Stimulated activated CD4-positive, alpha-beta T cell treated with anti-CD3 and anti-CD28 coated beads, TNF-alpha, amount 100 ng/mL, for 1 hour (primary cell): Measurements from ENCODE around the gene LRCH4.

Source experiments
- DNase-seq, 3 donors: peaks; one replicate each; pipeline ENCODE4 v3.0.0-alpha.2; 2020; ENCODE audit warnings: low read depth in 3 of 3, low spot score in 1 of 3

The LRCH4 gene

DNA sequence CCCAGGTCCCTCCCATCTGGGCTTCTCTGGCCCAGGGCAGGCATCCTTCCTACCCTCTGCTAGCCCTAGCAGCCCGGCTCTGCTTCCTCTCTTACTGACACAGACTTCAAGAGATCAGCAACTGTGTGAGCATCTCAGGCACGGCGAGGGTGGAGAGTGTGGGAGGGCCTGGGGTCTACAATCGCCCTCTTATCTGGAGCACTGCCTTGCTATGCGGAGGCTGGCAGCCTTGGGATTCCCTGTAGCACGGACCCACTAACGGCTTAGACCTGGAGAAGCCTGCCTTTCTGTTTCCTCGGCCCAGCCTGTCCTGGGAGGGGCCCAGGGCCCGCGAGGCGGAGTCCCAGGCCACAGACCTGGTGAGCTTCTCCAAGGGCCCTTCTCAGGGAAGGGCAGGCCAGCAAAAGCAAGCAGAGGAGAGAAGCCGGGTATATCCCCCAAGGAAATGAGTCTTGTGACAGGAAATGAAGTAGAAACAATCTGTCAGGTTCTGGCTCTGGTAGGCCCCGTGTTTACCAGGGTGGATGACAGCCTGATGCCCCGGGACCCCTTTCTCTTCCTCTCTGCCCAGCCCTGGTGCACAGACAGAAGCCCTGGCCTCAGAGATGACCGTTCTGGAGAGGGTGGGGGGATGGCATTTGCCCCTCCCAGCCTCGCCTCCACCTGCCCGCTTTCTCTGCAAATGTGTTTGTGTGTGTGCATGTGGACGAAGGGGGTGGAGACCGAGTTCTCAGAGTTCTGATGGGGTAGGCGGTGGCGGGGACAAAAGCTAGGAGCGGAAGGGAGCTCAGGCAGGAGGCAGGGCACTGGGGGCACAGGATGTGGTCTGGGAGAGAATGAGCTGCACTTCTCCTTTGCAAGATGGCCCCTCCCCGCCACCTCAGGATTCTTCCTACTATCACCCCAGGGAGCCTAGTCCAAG is 2.5 kb downstream of the LRCH4 start:
- no peak for DNase-seq

- DNase-seq = no peak
Observed at GRCh38 chr7:100582650-100583049, 3.3 kb downstream of the LRCH4 start.

DNA sequence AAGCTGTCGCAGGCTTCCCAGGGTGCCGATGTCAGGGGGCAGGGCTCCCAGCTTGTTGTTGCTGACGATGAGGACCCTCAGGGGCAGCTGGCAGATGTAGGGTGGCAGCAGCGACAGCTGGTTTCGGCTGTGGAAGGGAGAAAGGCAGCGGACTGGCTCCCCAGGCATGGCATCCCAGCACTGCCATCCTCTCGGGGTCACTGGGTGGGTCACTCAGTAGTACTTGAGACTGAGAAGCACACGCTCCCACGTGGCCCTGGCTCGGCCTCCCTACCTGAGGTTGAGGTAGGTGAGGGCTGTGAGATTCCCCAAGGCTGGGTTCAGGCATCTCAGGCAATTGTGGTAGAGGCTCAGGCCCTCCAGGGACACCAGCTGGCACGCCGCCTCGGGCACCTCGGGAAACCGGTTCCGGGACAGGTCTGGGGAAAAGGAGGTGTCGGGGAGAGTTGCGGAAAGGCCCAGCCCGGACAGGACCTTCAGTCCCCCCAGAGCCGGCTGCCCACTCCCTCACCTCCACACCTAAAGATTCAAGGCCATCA is 3.8 kb downstream of the LRCH4 start:
- no peak for DNase-seq

- no peak for DNase-seq
Observed at GRCh38 chr7:100580466-100581283, 5.3 kb downstream of the LRCH4 start.

- no peak for DNase-seq
Observed at GRCh38 chr7:100578246-100579183, 7.4 kb downstream of the LRCH4 start.

GRCh38 chr7:100577507-100577906 is 8.4 kb downstream of the LRCH4 start:
- no peak for DNase-seq

DNA sequence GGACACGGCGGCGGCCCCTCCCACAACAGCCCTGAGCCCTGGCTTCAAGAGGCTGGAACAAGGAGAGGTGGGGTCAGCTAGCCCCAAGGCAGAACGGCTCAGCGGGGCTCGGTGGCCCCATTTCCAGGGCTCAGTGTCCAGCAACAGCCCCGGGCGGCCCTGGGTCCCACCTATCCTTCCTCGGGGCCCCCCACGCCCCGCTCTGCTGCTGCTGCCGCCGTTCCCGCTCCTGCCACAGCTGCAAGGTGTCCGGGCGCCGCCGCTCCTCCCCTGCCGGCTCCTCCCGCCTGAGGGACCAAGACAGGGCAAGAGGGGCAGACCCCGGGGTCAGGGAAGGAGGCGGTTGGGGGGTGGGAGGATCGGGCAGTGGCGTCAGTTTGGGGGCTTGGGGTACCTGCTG is 8.8 kb downstream of the LRCH4 start:
- DNase-seq = no peak

GRCh38 chr7:100576384-100576993 is 9.4 kb downstream of the LRCH4 start:
- DNase-seq = no peak

DNA sequence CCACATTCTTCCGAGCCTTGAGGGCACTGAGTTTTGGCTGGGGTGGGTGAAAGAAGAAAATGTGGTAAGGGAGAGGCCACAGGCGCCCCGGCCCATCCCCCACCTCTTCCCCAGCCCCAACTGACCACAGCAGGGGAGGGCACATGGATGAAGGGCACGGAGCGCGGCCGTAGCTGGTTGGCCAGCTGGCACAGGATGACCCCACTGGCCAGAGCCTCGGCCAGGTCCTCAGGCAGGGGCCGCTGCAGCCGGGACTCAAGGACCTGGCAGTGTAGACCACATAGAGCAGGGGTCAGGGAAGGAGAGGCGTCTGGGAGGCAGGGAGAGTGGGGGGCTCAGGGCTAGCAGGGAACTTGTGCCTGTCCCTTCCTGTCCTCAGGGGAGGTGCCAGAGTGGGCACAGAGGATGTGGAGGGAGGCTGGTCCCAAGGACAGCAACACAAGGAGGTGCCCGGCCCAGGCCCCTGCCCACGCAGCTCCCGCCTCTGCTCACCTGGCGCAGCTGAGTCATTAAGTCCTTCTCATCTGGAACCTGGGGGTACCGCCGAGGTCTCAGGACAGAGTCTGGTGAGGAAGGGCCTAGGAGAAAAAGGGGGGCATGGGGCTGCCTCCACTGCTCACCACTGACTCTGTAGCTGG is 10.1 kb downstream of the LRCH4 start:
- no peak for DNase-seq

GRCh38 chr7:100575206-100575631 is 10.7 kb downstream of the LRCH4 start:
- no peak for DNase-seq

DNA sequence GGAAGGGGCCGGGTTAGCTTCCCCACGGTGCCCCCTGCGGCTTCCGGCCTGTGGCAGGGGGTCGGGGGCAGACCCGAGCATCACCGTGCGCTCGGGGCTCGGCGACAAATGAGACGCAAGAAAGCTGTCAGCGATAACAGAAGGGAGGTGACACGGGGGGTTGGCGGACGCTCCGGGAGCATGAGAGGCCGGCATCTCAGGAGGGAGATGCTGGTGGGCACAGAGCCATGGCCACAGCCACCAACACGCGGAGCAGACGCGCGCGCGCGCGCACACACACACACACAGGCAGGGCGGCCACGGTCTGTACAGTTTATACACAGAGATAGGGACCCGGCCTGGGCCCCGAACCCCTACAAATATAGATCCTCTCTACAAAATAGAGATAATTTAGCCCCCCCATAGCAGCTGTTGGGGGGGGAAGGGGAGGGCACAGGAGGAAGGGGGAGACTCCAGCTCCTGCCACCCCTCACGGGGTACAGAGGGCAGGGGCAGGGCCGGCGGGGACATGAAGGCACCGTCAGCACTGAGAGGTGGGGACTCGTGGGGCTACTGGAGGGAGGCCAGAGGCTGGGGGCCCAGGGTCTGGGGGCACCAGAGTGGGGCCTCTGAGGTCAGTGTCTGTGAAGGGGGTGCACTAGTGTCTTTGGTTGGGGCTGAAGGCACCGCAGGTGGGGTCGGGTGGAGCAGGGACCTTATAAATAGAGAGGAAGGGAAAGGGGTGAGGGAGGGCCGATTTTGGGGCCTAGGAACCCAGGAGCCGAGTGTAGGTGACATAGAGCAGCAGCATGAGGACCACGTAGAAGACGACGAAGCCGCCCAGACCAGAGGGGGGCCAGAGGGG is 11.3 kb downstream of the LRCH4 start:
- DNase-seq = no peak

- no peak for DNase-seq
Observed at GRCh38 chr7:100573691-100574361, 12.1 kb downstream of the LRCH4 start, which contains the start of gene SAP25. Gene SAP25, minus strand, starts transcription at chr7:100573900. Its CDS starts 158 bp downstream, at chr7:100573742.

- DNase-seq = no peak
Observed at GRCh38 chr7:100572949-100573675, 12.8 kb downstream of the LRCH4 start.

DNA sequence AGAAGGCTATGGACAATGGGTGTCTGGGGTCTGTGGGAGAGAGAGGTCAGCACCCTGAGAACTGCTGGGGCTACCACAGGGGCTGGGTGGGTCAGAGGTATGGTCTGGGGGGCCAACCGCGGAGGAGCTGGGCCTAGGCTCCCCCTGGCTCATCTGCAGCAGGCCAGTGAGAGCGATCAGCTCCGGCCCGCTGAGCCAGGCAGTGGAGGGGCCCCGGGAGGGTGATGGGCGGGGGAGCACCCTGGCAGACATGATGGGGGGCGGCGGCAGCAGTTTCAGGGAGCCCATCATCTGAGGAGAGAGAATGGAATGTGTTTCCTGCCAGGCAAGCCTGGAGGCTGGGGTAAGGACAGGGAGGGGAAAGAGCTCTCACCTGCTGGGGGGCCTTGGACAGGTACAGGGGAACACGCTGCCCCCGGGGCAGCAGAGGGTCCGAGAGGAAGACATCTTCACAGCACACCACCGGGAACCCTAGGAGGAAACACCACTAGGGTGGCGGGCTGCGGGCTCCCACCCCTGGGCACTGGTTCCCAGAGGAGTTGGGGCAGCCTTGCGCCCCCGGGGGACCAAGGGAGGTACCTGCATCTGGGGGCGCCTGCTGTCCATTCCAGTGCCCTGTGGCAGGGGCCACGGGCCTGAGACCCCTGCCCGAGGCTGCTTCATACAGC is 13.5 kb downstream of the LRCH4 start:
- DNase-seq = no peak

- DNase-seq = no peak
Observed at GRCh38 chr7:100571829-100572116, 14.2 kb downstream of the LRCH4 start.

DNA sequence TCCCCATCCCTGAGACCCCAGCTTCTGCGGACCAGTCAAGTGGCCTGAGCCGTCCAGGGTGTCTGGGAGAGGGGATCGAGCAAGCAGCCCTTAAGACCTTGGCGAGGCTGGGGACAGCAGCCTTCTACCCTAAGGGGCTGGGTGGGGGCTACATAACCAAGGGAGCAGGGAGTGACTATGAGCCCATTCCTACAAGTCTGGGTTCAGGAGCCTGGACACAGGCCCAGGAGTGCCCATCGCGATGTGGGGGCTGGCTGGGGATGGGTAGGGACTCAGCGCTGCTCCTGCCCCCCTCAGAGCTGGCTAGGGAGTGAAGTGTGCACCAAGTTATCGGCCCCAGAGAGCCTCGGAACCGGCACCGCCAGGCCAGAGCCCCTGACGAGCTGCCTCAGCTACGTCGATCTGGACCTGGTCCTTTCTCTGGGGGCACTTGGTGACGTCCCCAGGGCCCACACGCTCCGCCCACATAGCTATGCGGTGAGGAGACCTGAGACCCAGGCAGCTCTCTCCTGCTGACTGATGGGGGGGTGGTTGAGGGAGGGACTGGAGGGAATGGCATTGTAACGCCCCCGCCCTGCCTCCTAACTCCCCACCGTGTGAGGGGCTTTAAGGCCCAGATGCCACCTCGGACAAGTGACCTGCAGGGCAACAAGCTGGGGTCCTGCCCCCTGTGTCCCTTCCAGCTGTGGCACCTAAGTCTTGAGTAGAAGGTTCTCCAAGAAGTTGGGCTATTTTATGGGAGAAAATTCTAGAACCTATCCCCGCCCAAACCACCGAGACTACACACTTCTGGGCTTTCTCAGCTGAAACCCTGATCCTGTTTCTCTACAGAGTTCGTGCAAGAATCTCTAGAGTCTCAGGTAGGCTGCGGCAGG is 14.7 kb downstream of the LRCH4 start:
- DNase-seq = no peak
